Panc1 (cell line): ENCODE results near the gene EVI2B.

Experiments used
- CTCF ChIP-seq: fragments of 450-650 bp; IDR thresholded peaks from 2 replicates; pipeline ENCODE4 v1.5.1; 2017; ENCODE audit warnings: mild to moderate bottlenecking
- POLR2AphosphoS5 ChIP-seq: IDR thresholded peaks from 2 replicates; pipeline ENCODE4 v1.6.1; 2012; ENCODE audit warnings: mild to moderate bottlenecking, low read depth, low read length, moderate library complexity

- TF ChIP-seq CTCF: no peak
- TF ChIP-seq POLR2AphosphoS5: no peak
Observed at GRCh38 chr17:31318851-31319661, 5.2 kb upstream of the EVI2B start.
